Right lobe of liver (tissue), 6 donors: ENCODE results near the gene PLOD1. TPM values are rescaled to one million over a fixed set of nuclear protein-coding genes. Genes with fewer than 3 reads are reported as not detected.
A peak's percentile ranks its signal among the peaks of the same experiment; 100 is the strongest.

ENCODE experiments used
- ATAC-seq, 4 donors: fragments of 200-7000 bp; cut with Tn5 transposase; one replicate each; pipeline ENCODE4 v1.9.1; 2020; ENCODE audit warnings: mild to moderate bottlenecking in 4 of 4, moderate library complexity in 4 of 4
- DNase-seq, 3 donors: peaks; one replicate each; pipeline ENCODE4 v3.0.0-alpha.2; 2020
- H3K27ac ChIP-seq, 3 donors: fragments of 200-600 bp; one replicate each; pipeline ENCODE4 v1.8.0; 2022
- H3K27me3 ChIP-seq, 2 donors: fragments of 200-600 bp; one replicate each; pipeline ENCODE4 v1.8.0; 2022
- H3K36me3 ChIP-seq, 4 donors: fragments of 200-600 bp; sonication (generic) in 1 of 4; one replicate each; pipeline versions ENCODE4 v1.5.1 to v1.8.0; 2017 to 2022; ENCODE audit warnings: control low read depth in 1 of 4
- H3K4me1 ChIP-seq, 4 donors: fragments of 200-600 bp; sonication (generic) in 1 of 4; one replicate each; pipeline versions ENCODE4 v1.5.1 to v1.8.0; 2017 to 2022; ENCODE audit warnings: control low read depth in 1 of 4
- H3K4me3 ChIP-seq, 3 donors: fragments of 200-600 bp; one replicate each; pipeline ENCODE4 v1.8.0; 2022
- H3K9me3 ChIP-seq, 4 donors: fragments of 200-600 bp; sonication (generic) in 1 of 4; one replicate each; pipeline versions ENCODE4 v1.5.1 to v1.8.0; 2017 to 2022; ENCODE audit warnings: control low read depth in 1 of 4
- POLR2A ChIP-seq: fragments of 450-650 bp; IDR thresholded peaks from one replicate; pipeline ENCODE4 v1.6.1; 2017; ENCODE audit warnings: antibody characterized with exemption, mild to moderate bottlenecking
- WGBS: methylation state at CpG from one replicate; pipeline ENCODE4 v1.1.6; 2018; ENCODE audit warnings: low coverage, low lambda C conversion rate; ENCODE audit not compliant: insufficient coverage; ENCODE audit errors: missing lambda C conversion rate; 5-methylcytosine and 5-hydroxymethylcytosine counted together
- intact Hi-C, 2 donors: fragments of 100-400 bp; cut with DNase I; formaldehyde crosslinking; loops; one replicate each; pipeline versions ENCODE4 v1.11.2 to v1.14.1; 2022
- total RNA-seq, 6 experiments: library from RNA; depleted of rRNA in 2 of 6; stranded (reverse); fragments of >200 nt in 2 of 6; fragmentation: NEBNext Ultra II Directional in 3 of 6; extraction: Animal tissue kit (Norgen Biotek cat#: 25700) in 3 of 6; gene quantifications; one replicate each; pipeline versions ENCODE4 v1.1.0 to v1.2.4, GENCODE V29; 2016 to 2023
- TF ChIP-seq, protein P1 (sequence below), 4 donors: fragments of 200-600 bp in 3 of 4; fragments of 450-650 bp in 1 of 4; IDR thresholded peaks; one replicate each; pipeline versions ENCODE4 v1.5.1 to v1.8.0; 2016 to 2022; ENCODE audit warnings: antibody characterized with exemption in 4 of 4, mild to moderate bottlenecking in 2 of 4
- donor health status: DM: no; HTN: yes; CAD: no.
- donor health status: DM: no; HTN: no; CAD: no.
- donor health status: DM: no; HTN: no; CAD: no.
- donor health status: DM: no; HTN: yes; CAD: no.
- donor health status: DM: no; HTN: yes; CAD: no.

PLOD1 gene
- total RNA-seq, 6 experiments from 2014 or later, result 70.2 to 119 (median 93.8) TPM

GRCh38 chr1:12009318-12009947 lies 74.9 kb downstream of the PLOD1 start:
- H3K4me3 ChIP-seq, result no peak overlapping the region
- ATAC-seq (no peak), DNase-seq (no peak)
- no peaks in the 10 kb centered on the region for H3K27me3 ChIP-seq
- no peak overlapping the region for H3K27ac ChIP-seq
- H3K9me3 ChIP-seq, result no peaks in the 10 kb centered on the region
- no peaks in the 10 kb centered on the region for H3K4me1 ChIP-seq
- TF ChIP-seq, protein P1, sequence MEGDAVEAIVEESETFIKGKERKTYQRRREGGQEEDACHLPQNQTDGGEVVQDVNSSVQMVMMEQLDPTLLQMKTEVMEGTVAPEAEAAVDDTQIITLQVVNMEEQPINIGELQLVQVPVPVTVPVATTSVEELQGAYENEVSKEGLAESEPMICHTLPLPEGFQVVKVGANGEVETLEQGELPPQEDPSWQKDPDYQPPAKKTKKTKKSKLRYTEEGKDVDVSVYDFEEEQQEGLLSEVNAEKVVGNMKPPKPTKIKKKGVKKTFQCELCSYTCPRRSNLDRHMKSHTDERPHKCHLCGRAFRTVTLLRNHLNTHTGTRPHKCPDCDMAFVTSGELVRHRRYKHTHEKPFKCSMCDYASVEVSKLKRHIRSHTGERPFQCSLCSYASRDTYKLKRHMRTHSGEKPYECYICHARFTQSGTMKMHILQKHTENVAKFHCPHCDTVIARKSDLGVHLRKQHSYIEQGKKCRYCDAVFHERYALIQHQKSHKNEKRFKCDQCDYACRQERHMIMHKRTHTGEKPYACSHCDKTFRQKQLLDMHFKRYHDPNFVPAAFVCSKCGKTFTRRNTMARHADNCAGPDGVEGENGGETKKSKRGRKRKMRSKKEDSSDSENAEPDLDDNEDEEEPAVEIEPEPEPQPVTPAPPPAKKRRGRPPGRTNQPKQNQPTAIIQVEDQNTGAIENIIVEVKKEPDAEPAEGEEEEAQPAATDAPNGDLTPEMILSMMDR (IDR thresholded peaks at IDR 0.05), result no peak
- TF ChIP-seq POLR2A, result no peak
- H3K36me3 ChIP-seq, result peaks cover under 1 to 75% (median 34%) of the 10 kb centered on the region in 4 donors
- WGBS, result no CpG with 5 or more reads among the region's 9 CpGs
- intact Hi-C loops, result no loop called here

DNA sequence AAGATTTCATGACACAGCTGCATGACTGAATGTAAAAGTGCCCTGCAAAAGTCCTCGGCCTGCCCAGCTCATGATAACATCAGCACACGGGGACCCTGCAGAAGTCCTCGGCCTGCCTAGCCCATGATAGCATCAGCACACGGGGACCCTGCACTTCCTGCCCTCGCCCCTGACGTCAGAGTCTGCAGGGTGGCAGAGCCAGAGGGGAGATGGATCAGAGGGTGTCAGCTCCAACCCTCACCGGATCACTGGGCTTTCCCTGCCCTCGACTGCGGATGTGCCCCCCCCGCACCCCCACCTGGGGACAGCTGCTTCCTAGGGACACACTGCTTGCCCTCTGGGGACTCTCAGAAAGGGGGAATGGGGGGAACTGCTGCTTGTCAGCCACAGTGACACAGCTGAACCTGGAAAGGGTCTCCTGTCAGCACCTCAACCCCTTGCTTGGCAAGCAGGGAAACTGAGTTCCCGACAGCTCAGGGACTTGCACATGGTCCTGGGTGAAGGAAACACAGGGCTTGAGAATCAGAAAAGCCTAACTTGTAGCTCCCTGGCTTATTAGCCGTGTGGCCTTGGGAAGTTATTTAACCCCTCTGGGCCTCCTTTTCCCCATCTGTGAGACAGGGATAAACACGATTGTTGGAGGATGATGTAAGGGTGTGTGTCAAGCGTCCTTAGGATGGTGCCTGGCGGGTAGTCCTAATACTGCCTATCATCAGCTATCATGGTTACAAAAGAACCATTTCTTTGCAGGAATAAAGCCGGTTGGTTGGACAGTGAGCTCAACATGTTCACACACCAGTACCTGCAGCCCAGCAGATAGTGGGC lies 76.4 kb downstream of the PLOD1 start:
- TF ChIP-seq, protein P1 (IDR thresholded peaks at IDR 0.05), result no peak
- TF ChIP-seq POLR2A, result no peak
- DNase-seq, result no peak
- Histone ChIP-seq H3K27me3 (no peaks in the 10 kb centered on the region), H3K27ac (no peak overlapping the region), H3K4me3 (no peak overlapping the region), H3K9me3 (no peaks in the 10 kb centered on the region), H3K4me1 (no peaks in the 10 kb centered on the region), H3K36me3 (peaks cover 0 to 59% (median 26%) of the 10 kb centered on the region in 4 donors)
- intact Hi-C loops, result no loop called here
- no peak for ATAC-seq
- 79% methylated on average over 4 of the region's 16 CpGs for WGBS

- Histone ChIP-seq H3K9me3 (no peaks in the 10 kb centered on the region), H3K4me3 (no peak overlapping the region), H3K27me3 (no peaks in the 10 kb centered on the region), H3K27ac (no peak overlapping the region), H3K4me1 (no peaks in the 10 kb centered on the region), H3K36me3 (peaks cover 0 to 49% (median 20%) of the 10 kb centered on the region in 4 donors)
- ATAC-seq, result peak in 1 of 4 donors; percentile 12
- intact Hi-C loops, result no loop called here
- no peak for DNase-seq
- TF ChIP-seq, protein P1 (IDR thresholded peaks at IDR 0.05), result no peak
- no peak for TF ChIP-seq POLR2A
- 96% methylated on average over 4 of the region's 4 CpGs for WGBS
These were observed 77.5 kb downstream of the PLOD1 start for GRCh38 chr1:12011998-12012397.

GRCh38 chr1:12012560-12013316 lies 78.2 kb downstream of the PLOD1 start:
- H3K27me3 ChIP-seq, result no peaks in the 10 kb centered on the region
- intact Hi-C loops, result no loop called here
- H3K4me3 ChIP-seq, result no peak overlapping the region
- no peak for DNase-seq
- no peak overlapping the region for H3K27ac ChIP-seq
- no peaks in the 10 kb centered on the region for H3K4me1 ChIP-seq
- WGBS, result 58% methylated on average over 6 of the region's 8 CpGs
- H3K36me3 ChIP-seq, result peaks cover 0 to 42% (median 15%) of the 10 kb centered on the region in 4 donors
- H3K9me3 ChIP-seq, result no peaks in the 10 kb centered on the region
- peak in 1 of 4 donors; percentile 12 for ATAC-seq
- no peak for TF ChIP-seq POLR2A
- TF ChIP-seq, protein P1 (IDR thresholded peaks at IDR 0.05), result no peak
